NCI-H510A treated with DMSO at 0.1 percent for 48 hours (cell line): Measurements from ENCODE around the gene CTNNA2.

Source experiments
- DNase-seq: peaks from one replicate; lab custom pipeline; 2025; lab: John Stamatoyannopoulos, UW

CTNNA2 gene

GRCh38 chr2:79512442-79513401 lies at the start of gene CTNNA2:
Gene CTNNA2 (plus strand): TSS chr2:79513051.
- DNase-seq, result peak; percentile 83

- no peak for DNase-seq
Observed at GRCh38 chr2:79487399-79487798, 25.5 kb upstream of the CTNNA2 start.

GRCh38 chr2:79511320-79511951 lies 1.4 kb upstream of the CTNNA2 start:
- DNase-seq, result no peak

GRCh38 chr2:79513711-79514110 lies 860 bp downstream of the CTNNA2 start:
- no peak for DNase-seq

- no peak for DNase-seq
Observed at GRCh38 chr2:79529636-79530035, 16.8 kb downstream of the CTNNA2 start.

- DNase-seq, result peak; percentile 62
Observed at GRCh38 chr2:79530443-79530842, 17.6 kb downstream of the CTNNA2 start.

- no peak for DNase-seq
Observed at GRCh38 chr2:79547568-79547967, 34.7 kb downstream of the CTNNA2 start.

DNA sequence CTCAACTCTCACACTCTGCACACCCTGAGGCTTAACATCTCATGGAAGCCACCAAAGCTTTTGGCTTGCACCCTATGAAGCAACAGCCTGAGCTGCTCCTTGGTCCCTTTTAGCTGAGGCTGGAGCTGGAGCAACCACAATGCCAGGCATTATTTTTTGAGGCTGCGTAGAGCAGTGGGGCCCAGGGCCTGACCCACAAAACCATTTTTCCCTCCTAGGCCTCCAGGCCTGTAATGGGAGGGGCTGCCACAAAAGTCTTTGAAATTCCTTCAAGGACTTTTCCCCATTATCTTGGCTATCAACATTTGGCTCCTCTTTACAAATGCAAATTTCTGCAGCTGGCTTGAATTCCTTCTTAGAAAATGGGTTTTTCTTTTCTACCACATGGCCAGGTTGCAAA lies 39.8 kb downstream of the CTNNA2 start:
- DNase-seq, result no peak

DNA sequence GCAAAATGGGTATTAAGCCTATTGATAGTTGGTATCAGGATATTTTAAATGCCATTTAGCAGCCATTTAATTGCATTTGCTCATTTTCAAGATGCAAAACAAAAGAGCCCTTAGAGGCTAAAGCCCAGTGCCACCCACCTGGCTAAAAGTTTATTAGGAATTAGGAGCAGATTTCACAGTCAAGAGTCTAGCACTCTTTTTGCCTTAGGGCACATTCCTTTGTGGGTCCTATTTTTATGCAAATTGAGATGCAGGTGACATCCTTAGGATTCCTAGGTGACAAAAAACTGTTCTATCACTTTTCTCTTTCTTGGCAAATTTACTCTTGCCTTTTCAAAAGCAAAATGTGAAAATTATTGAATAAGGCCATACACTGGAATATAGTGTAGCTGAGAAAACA lies 42.0 kb downstream of the CTNNA2 start:
- DNase-seq, result no peak

- no peak for DNase-seq
Observed at GRCh38 chr2:79564065-79564464, 51.2 kb downstream of the CTNNA2 start.

- no peak for DNase-seq
Observed at GRCh38 chr2:79569048-79569447, 56.2 kb downstream of the CTNNA2 start.

DNA sequence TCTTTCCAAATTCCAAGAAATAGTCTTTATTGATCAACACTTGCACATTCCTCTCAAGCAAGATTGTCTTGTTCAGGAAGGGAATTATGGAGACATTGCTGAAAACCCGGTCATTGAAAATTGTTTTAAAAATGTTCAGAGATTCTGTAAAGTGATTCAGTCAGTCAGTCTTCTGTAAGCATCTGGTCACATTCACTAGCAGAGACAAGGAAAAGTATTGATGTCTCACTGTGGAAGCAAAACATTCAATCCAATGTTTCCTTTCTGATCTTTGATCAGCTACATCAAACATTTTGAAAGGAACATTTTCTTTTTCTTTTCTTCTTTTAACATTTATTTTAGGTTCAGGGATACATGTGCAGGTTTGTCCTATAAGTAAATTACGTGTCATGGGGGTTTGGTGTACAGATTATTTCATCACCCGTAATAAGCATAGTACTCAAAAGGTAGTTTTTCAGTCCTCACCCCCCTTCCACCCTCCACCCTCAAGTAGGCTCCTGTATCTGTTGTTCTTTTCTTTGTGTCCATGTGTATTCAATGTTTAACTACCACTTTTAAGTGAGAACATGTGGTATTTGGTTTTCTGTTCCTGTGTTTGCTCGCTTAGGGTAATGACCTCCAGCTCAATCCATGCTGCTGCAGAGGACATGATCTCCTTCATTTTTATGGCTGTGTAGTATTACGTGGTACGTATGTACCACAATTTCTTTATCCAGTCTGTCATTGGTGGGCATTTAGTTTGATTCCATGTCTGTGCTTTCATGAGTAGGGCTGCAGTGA lies 61.2 kb downstream of the CTNNA2 start:
- DNase-seq, result no peak

GRCh38 chr2:79576451-79576850 lies 63.6 kb downstream of the CTNNA2 start:
- DNase-seq, result no peak

DNA sequence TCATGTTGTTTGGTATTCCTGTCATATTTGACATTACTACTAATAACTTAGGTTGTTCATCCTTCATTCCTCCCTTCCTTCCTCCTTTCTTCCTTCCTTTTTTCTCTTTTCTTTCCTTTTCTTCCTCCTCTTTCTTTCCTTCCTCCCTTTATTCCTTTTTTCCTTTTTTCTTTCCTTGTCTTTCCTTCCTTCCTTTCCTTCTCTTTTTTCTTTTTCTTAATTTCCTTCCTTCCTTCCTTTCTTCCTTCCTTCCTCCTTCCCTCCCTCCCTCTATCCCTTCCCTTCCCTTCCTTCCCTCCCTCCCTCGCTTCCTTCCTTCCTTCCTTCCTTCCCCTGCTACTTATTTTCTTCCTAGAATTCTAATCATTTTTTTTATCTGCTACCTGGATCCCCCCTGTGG lies 66.1 kb downstream of the CTNNA2 start:
- DNase-seq, result no peak

DNA sequence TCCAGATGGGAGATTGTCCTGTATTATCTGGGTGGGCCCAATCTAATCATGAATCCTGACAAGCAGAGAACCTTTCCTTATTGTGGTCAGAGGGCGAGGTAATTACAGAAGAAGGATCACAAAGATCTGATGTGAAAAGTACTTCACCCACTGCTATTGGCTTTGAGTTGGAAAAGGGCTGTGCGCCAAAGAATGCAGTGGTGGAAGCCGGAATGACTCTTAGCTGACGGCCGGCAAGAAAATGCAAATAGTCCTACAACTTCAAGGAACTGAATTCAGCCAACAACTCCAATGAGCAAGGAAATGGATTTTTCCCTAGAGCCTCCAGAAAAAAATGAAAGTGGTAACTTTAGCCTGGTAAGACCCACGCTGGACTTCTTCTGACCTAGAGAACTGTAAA lies 67.3 kb downstream of the CTNNA2 start:
- DNase-seq, result no peak

- no peak for DNase-seq
Observed at GRCh38 chr2:79585701-79586433, 73.0 kb downstream of the CTNNA2 start.

- no peak for DNase-seq
Observed at GRCh38 chr2:79591281-79591680, 78.4 kb downstream of the CTNNA2 start.

GRCh38 chr2:79593237-79593867 lies 80.5 kb downstream of the CTNNA2 start:
- no peak for DNase-seq

DNA sequence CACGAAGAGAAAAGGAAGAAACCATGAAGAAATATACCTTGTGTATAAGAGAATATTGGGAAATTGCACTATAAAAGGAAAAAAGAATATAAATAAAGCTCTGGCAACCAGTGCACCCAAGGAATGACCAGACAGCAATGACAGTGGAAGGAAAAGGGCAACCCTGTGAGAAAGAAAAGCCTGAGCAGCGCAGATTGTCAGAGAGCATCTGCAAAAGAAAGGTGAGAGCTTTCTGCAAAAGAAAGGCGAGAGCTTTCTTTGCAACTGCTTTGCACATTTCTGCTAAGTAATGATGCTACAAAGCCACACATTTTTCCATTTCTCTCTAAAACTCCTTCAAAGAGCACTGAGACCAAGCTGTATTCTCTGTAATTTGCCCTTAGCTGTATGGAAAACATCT lies 83.6 kb downstream of the CTNNA2 start:
- no peak for DNase-seq

DNA sequence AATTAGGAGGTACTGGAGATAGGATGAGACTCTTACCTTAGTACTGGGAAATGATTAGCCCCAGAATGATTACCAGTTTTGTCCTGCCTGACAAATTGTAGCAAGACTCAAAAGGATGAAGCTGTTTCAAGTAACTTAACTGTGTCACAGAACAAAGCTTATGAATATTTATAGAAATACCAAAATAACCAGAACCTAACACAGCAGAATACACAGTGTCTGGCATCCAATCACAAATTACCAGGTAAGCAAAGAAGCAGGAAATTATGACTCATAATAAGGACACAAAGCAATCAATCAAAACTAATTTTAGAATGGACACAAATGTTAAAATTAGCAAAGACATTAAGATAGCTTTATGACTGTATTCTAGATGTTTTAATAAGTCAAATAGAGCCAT lies 91.9 kb downstream of the CTNNA2 start:
- DNase-seq, result no peak

GRCh38 chr2:79611448-79612016 lies 98.7 kb downstream of the CTNNA2 start:
- DNase-seq, result no peak
